Neuronal stem cell (in vitro differentiated cells): Measurements from ENCODE around the gene ERMN.

Source experiments
- DNase-seq: peaks from one replicate; pipeline ENCODE4 v3.0.0-alpha.2; 2013; ENCODE audit warnings: low spot score
- H2AFZ ChIP-seq: one replicate; pipeline ENCODE4 v1.6.1; 2013; ENCODE audit warnings: mild to moderate bottlenecking, low read length, inconsistent platforms
- H2AK5ac ChIP-seq: 2 replicates; pipeline ENCODE4 v1.6.1; 2013; ENCODE audit warnings: low read depth, mild to moderate bottlenecking, inconsistent platforms, low read length, moderate library complexity, mixed read lengths
- H2BK120ac ChIP-seq: 2 replicates; pipeline ENCODE4 v1.6.1; 2013; ENCODE audit warnings: low read depth, mild to moderate bottlenecking, inconsistent platforms, low read length, moderate library complexity, mixed read lengths
- H2BK12ac ChIP-seq: one replicate; pipeline ENCODE4 v1.6.1; 2013; ENCODE audit warnings: low read length, inconsistent platforms
- H2BK15ac ChIP-seq: 2 replicates; pipeline ENCODE4 v1.6.1; 2013; ENCODE audit warnings: mild to moderate bottlenecking, low read length, inconsistent platforms, mixed read lengths
- H2BK5ac ChIP-seq: one replicate; pipeline ENCODE4 v1.6.1; 2013; ENCODE audit warnings: inconsistent platforms, mild to moderate bottlenecking, low read length, moderate library complexity
- H3K14ac ChIP-seq: one replicate; pipeline ENCODE4 v1.6.1; 2013; ENCODE audit warnings: low read length, inconsistent platforms
- H3K18ac ChIP-seq: 2 replicates; pipeline ENCODE4 v1.6.1; 2013; ENCODE audit warnings: low read length, inconsistent platforms
- H3K23ac ChIP-seq: 2 replicates; pipeline ENCODE4 v1.6.1; 2013; ENCODE audit warnings: low read depth, mild to moderate bottlenecking, mixed read lengths, low read length, inconsistent platforms; ENCODE audit not compliant: poor library complexity
- H3K27ac ChIP-seq: replicated peaks from 3 replicates; pipeline ENCODE4 v1.5.1; 2013; ENCODE audit warnings: low read length, inconsistent platforms
- H3K27me3 ChIP-seq, 3 experiments: 2 replicates each; pipeline ENCODE4 v1.6.1; 2013; ENCODE audit warnings: low read length in 3 of 3, mild to moderate bottlenecking in 2 of 3, inconsistent platforms in 1 of 3, low read depth in 1 of 3, mixed read lengths in 1 of 3, moderate library complexity in 1 of 3; ENCODE audit not compliant: control insufficient read depth in 3 of 3, insufficient read depth in 3 of 3
- H3K36me3 ChIP-seq, 2 donors: replicated peaks in 1 of 2; 2 replicates each; pipeline ENCODE4 v1.6.1; 2013; ENCODE audit warnings: low read length in 2 of 2; ENCODE audit not compliant: control insufficient read depth in 2 of 2, insufficient read depth in 2 of 2
- H3K4ac ChIP-seq: 2 replicates; pipeline ENCODE4 v1.6.1; 2013; ENCODE audit warnings: inconsistent platforms, mild to moderate bottlenecking, low read length, moderate library complexity
- H3K4me1 ChIP-seq, 2 donors: 1 replicate in 1 of 2; 2 replicates in 1 of 2; pipeline ENCODE4 v1.6.1; 2013; ENCODE audit warnings: low read length in 2 of 2, low read depth in 1 of 2; ENCODE audit not compliant: control insufficient read depth in 2 of 2, insufficient read depth in 1 of 2
- H3K4me2 ChIP-seq: one replicate; pipeline ENCODE4 v1.6.1; 2013; ENCODE audit warnings: mild to moderate bottlenecking, low read length, inconsistent platforms; ENCODE audit not compliant: insufficient read depth, poor library complexity, severe bottlenecking
- H3K4me3 ChIP-seq, 2 donors: 2 replicates each; pipeline ENCODE4 v1.5.1; 2013; ENCODE audit warnings: low read length in 2 of 2, mild to moderate bottlenecking in 2 of 2, inconsistent platforms in 1 of 2, moderate library complexity in 1 of 2
- H3K79me1 ChIP-seq: one replicate; pipeline ENCODE4 v1.6.1; 2013; ENCODE audit warnings: low read depth, mild to moderate bottlenecking, inconsistent platforms, low read length, moderate library complexity
- H3K9ac ChIP-seq: one replicate; pipeline ENCODE4 v1.6.1; 2013; ENCODE audit warnings: mild to moderate bottlenecking, low read depth, low read length, inconsistent platforms; ENCODE audit not compliant: poor library complexity
- H3K9me3 ChIP-seq, 2 donors: replicated peaks in 1 of 2; 2 replicates each; pipeline versions ENCODE3 to v1.6.1; 2013; ENCODE audit warnings: low read length in 2 of 2, mild to moderate bottlenecking in 2 of 2, inconsistent platforms in 1 of 2, low read depth in 1 of 2, mixed read lengths in 1 of 2, moderate library complexity in 1 of 2; ENCODE audit not compliant: control insufficient read depth in 2 of 2, insufficient read depth in 1 of 2
- H4K8ac ChIP-seq: one replicate; pipeline ENCODE4 v1.6.1; 2013; ENCODE audit warnings: low read depth, mild to moderate bottlenecking, inconsistent platforms, low read length, moderate library complexity
- H4K91ac ChIP-seq: one replicate; pipeline ENCODE4 v1.6.1; 2013; ENCODE audit warnings: low read length, low read depth, mild to moderate bottlenecking, inconsistent platforms; ENCODE audit not compliant: poor library complexity
- WGBS, 2 donors: extraction: QIAGEN DNeasy Blood & Tissue Kit; methylation state at CpG; one replicate each; pipeline ENCODE4 v1.1.7; 2013; ENCODE audit warnings: missing lambda C conversion rate in 2 of 2, mixed read lengths in 1 of 2; ENCODE audit not compliant: insufficient read length in 2 of 2, insufficient replicate concordance in 1 of 2; ENCODE audit errors: extremely low coverage in 2 of 2; 5-methylcytosine and 5-hydroxymethylcytosine counted together

ERMN gene

GRCh38 chr2:157304811-157305722, 20.6 kb downstream of the ERMN start:
- no peak overlapping the region for H4K91ac ChIP-seq
- no peaks in the 10 kb centered on the region for H3K36me3 ChIP-seq
- H2BK12ac ChIP-seq: no peak overlapping the region
- no peak overlapping the region for H3K4ac ChIP-seq
- H2BK15ac ChIP-seq: no peak overlapping the region
- no peaks in the 10 kb centered on the region for H3K9me3 ChIP-seq
- H2AFZ ChIP-seq: no peak overlapping the region
- no peak overlapping the region for H3K14ac ChIP-seq
- H3K23ac ChIP-seq: no peak overlapping the region
- H3K79me1 ChIP-seq: no peaks in the 10 kb centered on the region
- peaks cover 0 to 5% of the 10 kb centered on the region in 2 donors for H3K4me1 ChIP-seq
- WGBS, 2 donors: no CpG with 5 or more reads among the region's 3 CpGs
- H3K18ac ChIP-seq: no peak overlapping the region
- no peak overlapping the region for H3K4me2 ChIP-seq
- no peak overlapping the region for H3K27ac ChIP-seq
- no peak overlapping the region for H3K4me3 ChIP-seq
- peaks cover 0 to 8% (median 0%) of the 10 kb centered on the region in 3 experiments for H3K27me3 ChIP-seq
- H4K8ac ChIP-seq: no peak overlapping the region
- H2BK5ac ChIP-seq: no peak overlapping the region
- H3K9ac ChIP-seq: no peak overlapping the region
- H2BK120ac ChIP-seq: no peak overlapping the region
- no peak for DNase-seq
- H2AK5ac ChIP-seq: no peak overlapping the region

GRCh38 chr2:157303612-157304011, 22.0 kb downstream of the ERMN start:
- Histone ChIP-seq H3K4me2 (no peak overlapping the region), H3K9me3 (no peaks in the 10 kb centered on the region), H4K8ac (no peak overlapping the region), H3K79me1 (no peaks in the 10 kb centered on the region), H3K4me1 (peaks cover 0 to 5% of the 10 kb centered on the region in 2 donors), H4K91ac (no peak overlapping the region), H3K27ac (no peak overlapping the region), H2AFZ (no peak overlapping the region), H2BK120ac (no peak overlapping the region), H2BK12ac (no peak overlapping the region), H2BK15ac (no peak overlapping the region), H3K18ac (no peak overlapping the region), H3K23ac (no peak overlapping the region), H3K4ac (no peak overlapping the region), H2BK5ac (no peak overlapping the region), H3K27me3 (peaks cover 0 to 6% (median 0%) of the 10 kb centered on the region in 3 experiments), H3K4me3 (no peak overlapping the region), H3K9ac (no peak overlapping the region), H3K14ac (no peak overlapping the region), H2AK5ac (no peak overlapping the region), H3K36me3 (no peaks in the 10 kb centered on the region)
- no peak for DNase-seq
- WGBS, 2 donors: no CpG with 5 or more reads among the region's 2 CpGs

- Histone ChIP-seq H4K91ac (no peak overlapping the region), H3K14ac (no peak overlapping the region), H3K9ac (no peak overlapping the region), H3K27ac (no peak overlapping the region), H2AFZ (no peak overlapping the region), H2BK15ac (no peak overlapping the region), H2BK120ac (no peak overlapping the region), H3K27me3 (peaks cover 0 to 6% (median 0%) of the 10 kb centered on the region in 3 experiments), H3K18ac (no peak overlapping the region), H4K8ac (no peak overlapping the region), H3K23ac (no peak overlapping the region), H3K4me1 (peaks cover 0 to 5% of the 10 kb centered on the region in 2 donors), H3K4me2 (no peak overlapping the region), H3K36me3 (no peaks in the 10 kb centered on the region), H2BK12ac (no peak overlapping the region), H2AK5ac (no peak overlapping the region), H2BK5ac (no peak overlapping the region), H3K4me3 (no peak overlapping the region), H3K79me1 (no peaks in the 10 kb centered on the region), H3K9me3 (no peaks in the 10 kb centered on the region), H3K4ac (no peak overlapping the region)
- peak; percentile 41 for DNase-seq
- no CpG with 5 or more reads among the region's 9 CpGs for WGBS, 2 donors
These were observed 23.0 kb downstream of the ERMN start for GRCh38 chr2:157302492-157303099.

GRCh38 chr2:157301307-157301706, 24.3 kb downstream of the ERMN start:
- Histone ChIP-seq H2AFZ (no peak overlapping the region), H2BK5ac (no peak overlapping the region), H2BK15ac (no peak overlapping the region), H2AK5ac (no peak overlapping the region), H3K14ac (no peak overlapping the region), H4K8ac (peak overlapping the region; percentile 29), H3K4me3 (no peak overlapping the region), H3K9ac (no peak overlapping the region), H4K91ac (no peak overlapping the region), H3K23ac (no peak overlapping the region), H3K9me3 (peaks cover 0 to 1% of the 10 kb centered on the region in 2 donors), H2BK12ac (no peak overlapping the region), H3K36me3 (no peaks in the 10 kb centered on the region), H2BK120ac (no peak overlapping the region), H3K4me2 (no peak overlapping the region), H3K27me3 (peaks cover 0 to 6% (median 0%) of the 10 kb centered on the region in 3 experiments), H3K4me1 (peaks cover 0 to 5% of the 10 kb centered on the region in 2 donors), H3K27ac (no peak overlapping the region), H3K4ac (no peak overlapping the region), H3K18ac (no peak overlapping the region), H3K79me1 (no peaks in the 10 kb centered on the region)
- DNase-seq: no peak
- WGBS, 2 donors: no CpG with 5 or more reads among the region's 2 CpGs
